Stimulated activated CD4-positive, alpha-beta T cell treated with anti-CD3 and anti-CD28 coated beads, Interleukin-4, amount 100 ng/mL, for 1 hour (primary cell): ENCODE measurements around the gene LY6G6F.

Experiments used
- DNase-seq: peaks from one replicate; pipeline ENCODE4 v3.0.0-alpha.2; 2020

LY6G6F gene

DNA sequence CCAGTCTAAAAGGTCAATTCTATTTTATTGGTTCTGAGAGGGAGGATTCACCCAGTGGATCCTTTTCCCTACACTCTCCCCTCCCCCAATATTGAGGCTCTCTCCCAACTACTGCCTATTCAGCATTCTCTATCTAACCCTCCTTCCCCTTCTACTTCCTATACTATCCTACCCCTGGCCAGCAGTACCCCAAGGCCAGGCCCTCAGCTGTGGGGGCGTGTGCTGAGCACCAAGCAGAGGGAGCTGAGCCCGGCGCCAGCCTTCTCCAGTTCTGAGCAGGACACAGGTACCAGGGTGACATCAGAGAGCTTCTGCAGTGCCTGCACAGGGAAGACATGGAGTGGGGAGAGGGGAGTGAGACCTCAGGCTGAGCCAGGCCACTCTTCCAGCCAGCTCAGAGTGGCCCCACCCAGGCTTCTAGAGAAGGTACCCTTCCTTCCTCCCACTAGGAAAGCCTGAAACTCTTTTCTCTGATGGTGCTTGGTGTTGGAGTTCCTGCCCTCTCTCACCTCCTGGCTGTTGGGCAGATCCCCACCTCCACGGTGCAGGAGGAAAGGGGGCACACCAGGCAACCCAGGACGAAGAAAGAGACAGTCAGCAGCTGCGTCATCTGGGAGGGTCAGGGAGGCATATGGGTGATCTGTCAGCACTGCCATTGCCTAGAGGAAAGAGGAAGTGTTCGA, 20.5 kb downstream of the LY6G6F start:
- no peak for DNase-seq

DNA sequence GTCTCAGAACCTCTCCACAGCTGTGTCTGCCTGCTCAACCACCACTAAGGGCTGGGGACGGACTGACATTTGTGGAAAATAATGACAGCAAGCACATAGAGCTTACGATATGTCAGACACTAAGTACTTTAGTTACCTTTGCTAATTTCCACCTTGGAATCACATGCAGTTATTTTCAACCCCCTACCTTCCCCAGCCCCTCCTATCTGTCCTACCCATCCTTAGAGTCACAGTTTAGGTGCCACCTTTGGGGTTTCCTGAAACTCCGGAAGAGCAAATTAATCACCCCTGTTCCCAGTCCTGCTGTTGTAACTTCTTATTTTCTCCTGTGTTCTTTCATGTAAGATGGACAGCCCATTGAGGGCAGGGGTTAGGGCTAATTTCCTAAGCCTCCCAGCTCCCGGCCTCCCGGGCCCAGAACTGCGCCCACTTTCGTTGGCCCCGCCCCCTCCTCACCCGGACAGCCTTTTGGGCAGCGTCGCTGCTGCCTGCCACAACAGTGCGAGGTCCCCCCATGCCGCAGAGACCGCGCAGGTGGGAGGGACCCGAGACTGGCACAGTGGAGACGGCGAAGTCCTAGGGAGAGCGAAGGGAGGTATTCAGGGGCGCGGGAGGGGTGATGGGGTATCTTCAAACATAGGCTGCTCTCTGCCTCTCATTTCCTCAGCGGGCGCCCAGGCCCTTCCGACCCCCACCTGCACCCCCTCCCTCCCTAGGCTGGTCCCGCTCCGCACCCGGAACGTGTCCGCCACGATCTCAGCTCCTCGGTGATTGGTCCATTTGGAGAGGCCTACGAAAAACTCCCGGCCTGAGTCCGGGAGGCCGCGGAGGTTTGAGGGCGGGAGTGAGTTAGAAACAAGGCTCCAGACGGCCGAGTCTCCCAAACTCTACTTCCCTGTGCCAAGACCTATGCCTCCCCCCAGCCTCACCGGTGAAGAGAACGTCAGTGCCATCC, 21.3 kb downstream of the LY6G6F start:
- no peak for DNase-seq

- DNase-seq: no peak
These were observed 22.3 kb downstream of the LY6G6F start, which contains the start of gene DDAH2 for GRCh38 chr6:31728767-31729514. Gene DDAH2, minus strand, starts transcription at chr6:31729299. Its CDS starts 138 bp downstream, at chr6:31729161.

GRCh38 chr6:31729515-31729978, 22.9 kb downstream of the LY6G6F start:
- DNase-seq: peak; percentile 78

DNA sequence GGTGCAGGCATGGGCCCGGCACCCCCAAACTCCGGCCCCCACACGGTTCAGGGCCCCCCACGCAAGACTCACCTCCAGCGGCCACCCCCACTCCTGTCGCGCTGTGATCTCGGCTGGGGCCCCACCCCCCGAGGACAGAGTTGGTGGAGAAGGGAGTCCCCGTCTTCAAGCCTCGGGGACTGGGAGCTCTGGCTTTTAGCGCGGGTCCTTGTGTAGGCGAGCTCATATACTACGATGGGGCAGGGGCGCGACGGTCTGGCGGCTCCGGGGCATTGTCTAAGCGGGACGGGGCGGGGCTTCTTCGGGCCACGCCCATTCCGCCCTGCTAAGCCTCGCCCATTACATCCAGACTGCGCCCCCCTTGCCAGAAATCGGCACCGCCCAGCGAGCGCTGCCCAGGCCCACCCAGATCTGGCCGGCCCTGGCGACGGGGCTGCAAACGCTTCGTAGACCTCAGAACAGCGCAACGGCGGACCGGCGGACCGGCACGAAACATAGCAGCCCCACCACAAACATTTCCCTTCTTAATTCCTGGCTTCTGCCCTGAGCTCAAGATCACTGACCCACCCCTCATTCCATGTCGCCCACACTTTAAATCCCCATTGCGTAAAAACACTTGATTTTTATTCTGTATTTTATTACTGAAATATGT, 23.4 kb downstream of the LY6G6F start:
- peak; percentile 68 for DNase-seq

- no peak for DNase-seq
These were observed 24.0 kb downstream of the LY6G6F start for GRCh38 chr6:31730631-31731086.

- DNase-seq: no peak
These were observed 25.4 kb downstream of the LY6G6F start for GRCh38 chr6:31732029-31732428.

DNA sequence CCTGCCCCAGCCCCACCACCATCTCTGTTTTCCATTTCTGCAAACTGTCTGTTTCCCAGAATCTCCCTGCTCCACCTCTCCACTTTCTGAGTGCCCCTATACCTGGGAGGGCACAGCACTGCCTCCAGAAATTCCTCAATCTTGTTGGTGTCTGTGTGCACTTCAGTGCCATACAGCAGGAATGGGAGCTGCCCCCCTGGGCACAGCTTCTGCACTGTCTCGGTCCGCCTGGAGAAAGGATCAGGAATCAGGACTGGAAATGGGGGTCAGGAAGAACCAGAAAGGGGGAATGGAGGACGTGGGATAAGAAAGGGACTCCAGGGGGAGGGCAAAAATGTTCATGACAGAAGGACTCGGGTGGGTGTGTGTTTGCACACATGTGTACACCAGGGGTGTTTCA, 27.1 kb downstream of the LY6G6F start:
- DNase-seq: no peak

DNA sequence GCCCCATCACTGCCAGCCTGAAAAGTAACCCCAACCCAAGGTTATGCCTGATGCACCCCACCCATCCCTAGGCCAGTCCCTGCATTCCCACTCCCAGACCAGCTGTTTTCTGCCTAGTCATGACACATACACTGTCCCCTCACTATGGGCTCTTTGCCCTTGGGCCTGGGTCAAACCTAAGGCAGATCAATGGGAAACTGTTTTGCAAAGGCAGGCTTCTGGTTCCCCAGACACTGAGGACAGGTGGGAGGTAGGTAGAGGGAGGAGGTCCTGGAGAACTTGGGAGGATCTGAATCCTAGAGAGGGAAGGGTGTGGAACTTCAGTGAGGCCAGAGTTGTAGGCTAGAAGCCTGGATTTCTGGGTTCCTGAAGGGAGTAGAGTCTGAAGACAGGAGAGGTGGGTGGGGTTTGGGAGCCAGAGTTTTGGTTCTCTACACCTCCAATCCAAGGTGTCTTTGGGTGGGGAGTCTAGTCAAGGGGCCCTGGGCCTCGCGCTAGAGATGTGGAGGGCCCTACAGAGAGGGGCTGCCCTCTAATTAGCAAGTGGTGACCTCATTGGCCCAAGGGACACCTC, 27.7 kb downstream of the LY6G6F start:
- no peak for DNase-seq

- peak; percentile 43 for DNase-seq
These were observed 28.2 kb downstream of the LY6G6F start for GRCh38 chr6:31734821-31735406.

DNA sequence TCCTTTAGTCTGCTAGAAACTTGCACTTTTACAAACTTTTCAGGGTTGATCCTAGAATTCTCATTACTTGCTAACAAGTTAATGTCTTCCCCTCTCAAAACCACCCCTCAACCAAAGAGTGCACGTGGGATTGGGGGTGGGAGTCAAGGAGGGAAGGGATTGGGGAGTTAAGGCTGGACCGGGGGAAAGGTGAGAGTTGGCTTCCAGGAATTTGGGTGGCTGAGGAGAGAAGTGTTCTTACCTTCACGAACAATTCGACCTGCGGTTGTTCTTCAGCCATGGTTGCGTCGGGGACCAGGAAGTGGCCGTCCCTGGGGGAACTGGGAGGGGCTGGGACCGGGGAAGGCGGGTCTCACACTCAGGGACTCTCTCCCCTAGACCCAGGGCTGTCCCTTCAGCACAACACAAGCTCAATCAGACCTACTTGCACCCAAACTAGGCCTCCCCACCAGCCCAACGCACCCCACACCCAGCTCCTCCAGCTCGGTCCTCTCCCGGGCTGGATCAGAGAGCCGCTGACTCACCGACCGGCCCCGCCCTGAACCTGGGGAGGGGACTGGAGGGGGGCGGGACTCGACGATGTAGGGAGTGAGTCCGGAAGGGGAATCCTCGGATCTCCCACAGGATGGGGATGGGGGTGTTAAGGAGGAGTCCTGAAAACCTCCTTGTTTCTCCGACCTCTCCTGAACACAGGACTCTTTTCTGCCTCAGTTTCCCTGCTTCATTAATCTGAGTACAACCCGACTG, 29.5 kb downstream of the LY6G6F start, which contains the start of gene CLIC1:
CLIC1 (minus strand) TSS at position 510 of the 747 bp plus-strand sequence; CDS start at position 280, 230 bp downstream.
- peak; percentile 82 for DNase-seq

GRCh38 chr6:31736768-31737314, 30.2 kb downstream of the LY6G6F start:
- DNase-seq: no peak

DNA sequence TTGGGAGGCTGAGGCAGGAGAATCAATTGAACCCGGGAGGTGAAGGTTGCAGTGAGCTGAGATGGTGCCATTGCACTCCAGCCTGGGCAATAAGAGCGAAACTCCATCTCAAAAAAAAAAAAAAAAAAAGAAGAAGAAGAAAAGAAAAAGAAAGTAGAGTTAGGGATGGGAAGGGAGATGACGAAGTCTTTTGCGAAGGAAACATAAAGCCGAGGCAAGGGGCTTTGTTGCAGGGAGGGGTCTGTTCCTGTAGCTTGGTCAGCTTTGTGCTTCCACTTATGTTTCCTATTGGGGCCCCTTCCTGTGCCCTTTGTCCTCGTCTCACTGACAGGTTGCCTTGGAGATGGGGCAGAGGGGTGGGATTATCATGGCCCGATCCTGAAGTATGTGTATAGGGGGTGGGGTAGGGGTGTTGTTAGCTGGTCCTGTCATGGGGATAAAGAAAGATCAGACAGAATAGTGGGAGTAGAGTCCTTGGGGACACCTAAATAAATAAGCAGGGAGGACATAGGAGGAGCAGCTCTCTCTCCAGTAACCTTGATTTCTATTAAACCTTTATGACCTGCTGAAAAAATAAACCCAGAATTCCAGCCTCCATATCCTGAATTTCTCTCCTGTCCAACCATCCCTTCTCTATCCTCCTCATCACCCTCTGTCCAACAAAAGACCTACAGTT, 30.8 kb downstream of the LY6G6F start:
- no peak for DNase-seq

- peak; percentile 53 for DNase-seq
These were observed 31.6 kb downstream of the LY6G6F start for GRCh38 chr6:31737991-31738979.

DNA sequence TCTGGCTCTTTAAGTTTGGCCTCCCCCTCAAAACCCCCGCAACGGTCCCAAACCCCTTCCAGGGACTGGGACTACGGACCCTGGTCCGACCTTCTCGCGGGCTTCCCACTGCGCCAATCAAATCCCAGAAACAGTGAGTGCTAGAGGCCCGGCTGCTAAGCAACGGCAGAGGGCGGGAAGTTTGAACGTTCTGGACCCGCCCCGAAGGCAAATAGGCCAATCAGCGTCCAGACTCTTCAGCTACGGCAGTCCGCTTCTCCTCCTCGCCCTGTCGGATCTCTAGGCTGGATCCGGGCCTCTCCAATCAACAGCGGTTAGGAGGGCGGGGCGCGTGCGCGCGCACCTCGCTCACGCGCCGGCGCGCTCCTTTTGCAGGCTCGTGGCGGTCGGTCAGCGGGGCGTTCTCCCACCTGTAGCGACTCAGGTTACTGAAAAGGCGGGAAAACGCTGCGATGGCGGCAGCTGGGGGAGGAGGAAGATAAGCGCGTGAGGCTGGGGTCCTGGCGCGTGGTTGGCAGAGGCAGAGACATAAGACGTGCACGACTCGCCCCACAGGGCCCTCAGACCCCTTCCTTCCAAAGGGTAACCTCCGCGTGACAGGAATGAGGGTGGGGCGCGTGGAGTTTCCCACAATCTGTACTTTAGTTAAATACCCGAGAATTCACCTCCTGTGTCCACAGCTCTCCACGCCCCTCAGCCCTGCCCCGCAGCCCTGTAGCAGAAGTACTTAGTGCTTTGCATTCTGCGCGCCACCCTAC, 33.2 kb downstream of the LY6G6F start, which contains the start of gene MSH5:
MSH5 (plus strand) TSS at position 367 of the 758 bp plus-strand sequence. CDS start 462 bp downstream, outside the sequence.
- DNase-seq: peak; percentile 94

GRCh38 chr6:31740397-31741223, 33.9 kb downstream of the LY6G6F start:
- no peak for DNase-seq

- DNase-seq: no peak
These were observed 35.1 kb downstream of the LY6G6F start for GRCh38 chr6:31741815-31742214.
